HEK293T (cell line): Measurements from ENCODE around the gene ADORA1.

Experiments used
- BHLHE40 ChIP-seq: fragments of 450-650 bp; IDR thresholded peaks from 2 replicates; pipeline ENCODE4 v1.6.1; 2016; ENCODE audit warnings: mild to moderate bottlenecking, moderate library complexity, borderline replicate concordance
- ELF4 ChIP-seq: fragments of 450-650 bp; IDR thresholded peaks from 2 replicates; pipeline ENCODE4 v1.6.1; 2017; ENCODE audit warnings: antibody characterized with exemption
- FOXA1 ChIP-seq: fragments of 450-650 bp; IDR thresholded peaks from 2 replicates; pipeline ENCODE4 v1.6.1; 2016; ENCODE audit warnings: mild to moderate bottlenecking
- FOXM1 ChIP-seq: fragments of 450-650 bp; IDR thresholded peaks from 2 replicates; pipeline ENCODE4 v1.6.1; 2017; ENCODE audit warnings: mild to moderate bottlenecking, borderline replicate concordance
- HDGF ChIP-seq: fragments of 450-650 bp; IDR thresholded peaks from 2 replicates; pipeline ENCODE4 v1.6.1; 2017; ENCODE audit warnings: antibody characterized with exemption, borderline replicate concordance
- L3MBTL2 ChIP-seq: fragments of 450-650 bp; conservative IDR thresholded peaks from 2 replicates; pipeline ENCODE4 v1.6.1; 2016; ENCODE audit warnings: mild to moderate bottlenecking
- LEF1 ChIP-seq: fragments of 450-650 bp; IDR thresholded peaks from 2 replicates; pipeline ENCODE4 v1.6.1; 2017; ENCODE audit warnings: mild to moderate bottlenecking, borderline replicate concordance
- NFRKB ChIP-seq: fragments of 450-650 bp; IDR thresholded peaks from 2 replicates; pipeline ENCODE4 v1.6.1; 2016; ENCODE audit warnings: mild to moderate bottlenecking, moderate library complexity
- TARDBP ChIP-seq: fragments of 450-650 bp; IDR thresholded peaks from 2 replicates; pipeline ENCODE4 v1.6.1; 2016
- TF ChIP-seq, protein P1 (sequence below): fragments of 450-650 bp; IDR thresholded peaks from 2 replicates; pipeline ENCODE4 v1.6.1; 2016

DNA sequence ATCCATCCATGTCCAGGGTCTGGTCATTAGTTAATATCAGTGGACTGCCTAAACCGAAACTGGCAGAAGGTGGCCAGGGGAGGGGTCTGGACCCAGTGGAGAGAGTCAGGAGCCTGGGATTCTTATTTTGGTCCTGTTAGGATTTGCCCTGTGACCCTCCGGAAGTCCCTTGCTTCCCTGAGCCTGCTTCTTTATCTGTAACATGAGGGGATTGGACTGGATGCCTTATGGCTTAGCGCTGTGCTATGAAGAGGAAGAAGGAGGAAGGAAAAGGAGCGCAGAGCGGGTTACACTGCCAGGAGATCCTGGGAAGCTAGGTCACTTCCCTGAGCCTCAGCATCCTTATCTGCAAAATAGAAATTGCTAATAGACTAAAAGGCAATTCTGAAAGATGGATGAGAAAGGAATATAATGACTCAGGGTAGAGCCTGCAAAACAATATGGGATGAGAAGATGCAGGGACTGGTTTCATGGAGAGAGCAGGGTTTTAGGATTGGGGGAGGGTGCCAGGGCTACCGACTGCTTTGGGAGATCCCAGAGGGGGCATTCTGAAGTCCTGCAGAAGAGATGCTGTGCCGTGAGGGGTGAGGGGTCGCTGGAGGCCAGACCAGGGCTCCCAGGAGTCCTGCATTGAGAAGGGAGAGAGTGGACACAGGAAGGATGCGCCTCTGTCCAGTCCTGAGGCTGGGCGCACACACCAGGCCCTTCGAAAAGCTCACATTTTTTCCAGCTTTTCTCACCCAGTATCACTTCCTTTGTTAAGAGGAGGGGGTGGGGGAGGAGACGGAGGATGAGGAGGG is 460 bp upstream of the ADORA1 start:
- TF ChIP-seq HDGF (no peak), LEF1 (no peak), NFRKB (no peak), ELF4 (no peak), FOXM1 (no peak), TARDBP (no peak), L3MBTL2 (no peak), FOXA1 (no peak), BHLHE40 (no peak)
- TF ChIP-seq, protein P1, sequence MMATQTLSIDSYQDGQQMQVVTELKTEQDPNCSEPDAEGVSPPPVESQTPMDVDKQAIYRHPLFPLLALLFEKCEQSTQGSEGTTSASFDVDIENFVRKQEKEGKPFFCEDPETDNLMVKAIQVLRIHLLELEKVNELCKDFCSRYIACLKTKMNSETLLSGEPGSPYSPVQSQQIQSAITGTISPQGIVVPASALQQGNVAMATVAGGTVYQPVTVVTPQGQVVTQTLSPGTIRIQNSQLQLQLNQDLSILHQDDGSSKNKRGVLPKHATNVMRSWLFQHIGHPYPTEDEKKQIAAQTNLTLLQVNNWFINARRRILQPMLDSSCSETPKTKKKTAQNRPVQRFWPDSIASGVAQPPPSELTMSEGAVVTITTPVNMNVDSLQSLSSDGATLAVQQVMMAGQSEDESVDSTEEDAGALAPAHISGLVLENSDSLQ: no peak
